Limb (tissue), 2 donors: ENCODE results near the gene KCTD21.

Source experiments
- DNase-seq, 2 donors: peaks; one replicate each; pipeline ENCODE4 v3.0.0-alpha.2; 2016; ENCODE audit errors: extremely low spot score in 2 of 2

The KCTD21 gene

DNA sequence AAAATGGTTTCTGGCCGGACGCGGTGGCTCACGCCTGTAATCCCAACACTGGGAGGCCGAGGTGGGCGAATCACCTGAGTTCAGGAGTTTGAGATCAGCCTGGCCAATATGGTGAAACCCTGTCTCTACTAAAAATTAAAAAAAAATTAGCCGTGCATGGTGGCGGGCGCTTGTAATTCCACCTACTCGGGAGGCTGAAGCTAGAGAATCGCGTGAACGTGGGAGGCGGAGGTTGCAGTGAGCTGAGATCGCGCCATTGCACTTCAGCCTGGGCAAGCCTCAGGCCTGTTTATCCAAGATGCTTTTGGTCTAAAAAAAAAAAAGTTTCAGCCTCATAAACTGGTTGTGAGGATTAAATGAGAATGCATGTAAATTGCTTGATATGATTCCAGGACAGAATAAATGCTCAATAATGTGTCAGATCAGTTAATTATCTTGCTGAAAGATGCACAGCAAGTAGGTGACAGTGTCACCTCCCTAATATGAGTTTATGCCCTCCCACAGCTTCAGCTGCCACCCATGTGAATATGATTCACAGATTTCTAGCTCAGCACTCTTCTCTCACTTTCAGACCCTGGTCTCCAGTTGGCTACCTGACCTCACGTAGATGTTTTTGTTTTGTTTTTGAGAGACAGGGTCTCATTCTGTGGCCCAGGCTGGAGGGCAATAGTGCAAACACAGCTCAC is 47.9 kb downstream of the KCTD21 start:
- DNase-seq, result no peak

- peak; percentile 96 to 97 for DNase-seq
These were observed 48.7 kb downstream of the KCTD21 start, which contains the start of gene ALG8 for GRCh38 chr11:78139422-78140391. TSS of gene ALG8 (minus strand) at chr11:78139626. CDS start at chr11:78139588, 38 bp downstream.

DNA sequence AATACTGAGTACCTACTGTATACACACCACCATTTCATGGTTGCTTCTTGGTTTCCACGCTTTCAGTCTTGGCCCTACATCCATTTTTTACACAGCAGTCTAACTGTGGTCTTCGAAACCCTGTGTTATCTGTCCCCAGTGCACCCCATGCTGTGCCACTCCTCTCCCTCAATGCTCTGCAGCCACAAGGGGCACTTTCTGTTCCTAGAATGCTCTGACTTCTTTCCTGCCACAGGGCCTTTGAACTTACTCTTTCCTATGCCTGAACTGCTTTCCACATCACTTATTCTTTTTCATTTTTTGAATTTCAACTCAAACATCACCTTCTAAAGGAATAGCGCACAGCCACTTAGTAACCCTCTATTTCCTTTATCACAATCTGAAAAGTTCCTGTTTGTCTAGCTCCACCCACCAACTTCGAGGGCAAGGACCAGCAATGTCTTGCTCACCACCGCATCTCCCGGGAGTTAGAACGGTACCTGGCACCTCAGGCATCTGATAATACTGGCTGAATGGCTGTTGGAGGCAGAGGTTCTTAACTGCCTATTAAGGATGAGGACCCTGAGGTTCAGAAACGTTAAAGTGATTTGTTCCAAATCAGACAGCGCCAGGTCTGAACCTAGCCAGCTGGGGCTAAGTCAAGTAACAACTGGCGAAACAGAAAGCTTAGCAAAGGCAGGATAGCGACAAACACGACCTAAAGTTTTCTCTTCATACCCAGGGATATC is 49.6 kb downstream of the KCTD21 start:
- no peak for DNase-seq

DNA sequence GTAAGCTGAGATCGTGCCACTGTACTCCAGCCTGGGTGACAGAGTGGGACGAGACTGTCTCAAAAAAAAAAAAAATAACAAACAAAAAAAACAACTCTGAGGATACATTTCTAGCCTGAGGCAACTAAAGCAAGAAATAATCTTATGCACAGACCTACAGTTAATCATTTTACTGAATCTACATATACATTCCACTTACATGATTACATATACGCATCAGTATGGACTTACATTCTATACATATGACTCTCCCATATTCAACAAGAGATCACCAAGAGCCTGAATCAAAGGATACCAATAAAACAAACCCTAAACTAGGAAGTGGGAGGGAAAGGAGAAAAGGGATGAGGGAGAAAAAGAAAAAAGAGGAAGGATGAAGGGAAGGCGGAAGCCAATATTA is 50.1 kb downstream of the KCTD21 start:
- no peak for DNase-seq

DNA sequence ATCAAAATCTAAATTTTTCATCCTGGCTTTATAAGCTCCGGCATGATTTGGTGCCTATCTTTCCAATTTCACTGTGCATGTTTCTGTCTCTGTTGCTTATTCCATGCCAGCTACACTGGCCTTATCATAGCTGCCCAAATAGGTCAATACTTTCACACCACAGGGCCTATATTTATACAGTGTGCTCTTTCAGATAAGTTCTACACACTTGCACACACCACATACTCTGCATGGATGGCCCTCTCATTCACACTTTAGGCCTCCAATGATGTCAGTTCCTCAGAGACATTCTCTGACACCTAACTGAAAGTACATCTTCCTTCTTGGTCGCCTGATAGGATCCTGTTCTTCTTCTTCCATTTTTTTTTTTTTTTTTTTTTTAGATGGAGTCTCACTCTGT is 56.0 kb downstream of the KCTD21 start:
- DNase-seq, result no peak

DNA sequence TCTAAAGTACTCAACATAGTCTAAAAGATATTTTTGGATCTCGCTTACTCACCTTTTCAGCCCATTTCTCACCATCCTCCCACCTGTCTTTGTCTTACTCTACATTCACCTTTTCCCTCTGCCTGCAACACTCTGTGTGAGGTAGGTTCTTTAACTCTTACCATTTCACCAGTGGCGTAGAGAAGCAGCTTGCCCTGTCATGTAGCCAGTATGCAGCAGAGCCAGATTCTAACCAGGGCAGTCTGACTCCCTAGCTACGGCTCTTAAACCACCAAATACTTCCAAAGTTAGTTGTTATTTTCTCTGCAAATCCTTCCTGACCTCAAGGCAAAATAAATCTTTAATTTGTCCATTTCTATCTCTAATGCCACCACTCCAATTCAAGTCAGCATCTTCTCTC is 56.5 kb downstream of the KCTD21 start:
- DNase-seq, result no peak

DNA sequence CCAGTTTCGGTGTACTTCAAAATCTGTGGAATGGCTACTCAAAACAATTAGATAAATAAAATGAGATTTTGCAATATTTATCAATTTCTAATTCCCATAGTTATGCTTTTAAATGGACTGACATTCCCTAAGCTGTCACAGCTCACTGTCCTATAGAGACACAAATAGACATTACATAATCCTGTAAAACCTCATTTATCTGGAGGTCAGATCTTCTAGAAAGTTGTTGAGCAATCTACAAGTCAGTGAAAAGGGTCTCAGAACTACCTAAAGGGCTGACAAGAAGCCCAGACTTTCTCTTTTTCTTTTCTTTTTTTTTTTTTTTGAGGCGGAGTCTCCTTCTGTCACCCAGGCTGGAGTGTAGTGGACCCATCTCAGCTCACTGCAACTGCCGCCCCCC is 61.0 kb downstream of the KCTD21 start:
- no peak for DNase-seq
